OCI-LY7 (cell line): ENCODE results near the gene AOC2. TPM values are rescaled to one million over a fixed set of nuclear protein-coding genes. Genes with fewer than 3 reads are reported as not detected.

Source experiments
- BruUV-seq: library from RNA; stranded (reverse); fragments of 400-500 nt; replicated peaks from 2 replicates; lab custom pipeline; 2021; lab: Mats Ljungman, UMichigan
- CTCF ChIA-PET: fragments of 300-600 bp; sonication (Branson Sonifier 250); formaldehyde crosslinking; loops from one replicate; lab custom pipeline; 2022; ENCODE audit warnings: antibody characterized with exemption; ENCODE audit not compliant: unreplicated experiment; lab: Charles Lee
- POLR2A ChIA-PET: fragments of 300-600 bp; sonication (Branson Sonifier 250); formaldehyde crosslinking; loops from one replicate; lab custom pipeline; 2022; ENCODE audit warnings: antibody characterized with exemption; lab: Charles Lee
- DNase-seq: peaks from one replicate; pipeline ENCODE4 v3.0.0-alpha.2; 2015; ENCODE audit warnings: low spot score
- H2AFZ ChIP-seq: fragments of 200-600 bp; sonication (generic), shearing (Covaris generic); 2 replicates; pipeline ENCODE4 v1.6.1; 2014; ENCODE audit warnings: mild to moderate bottlenecking, antibody characterized with exemption, low read length, moderate library complexity
- H3K27ac ChIP-seq: fragments of 200-600 bp; sonication (generic); 2 replicates; pipeline ENCODE4 v1.5.1; 2014; ENCODE audit warnings: mixed run types, low read depth, mild to moderate bottlenecking, moderate library complexity, low read length, inconsistent platforms; ENCODE audit not compliant: poor library complexity, severe bottlenecking
- H3K36me3 ChIP-seq: fragments of 200-600 bp; sonication (generic); 2 replicates; pipeline ENCODE4 v1.6.1; 2014; ENCODE audit warnings: mild to moderate bottlenecking, antibody characterized with exemption, low read length, moderate library complexity, mixed read lengths; ENCODE audit not compliant: insufficient read depth
- H3K4me1 ChIP-seq: fragments of 200-600 bp; sonication (generic); 2 replicates; pipeline ENCODE4 v1.5.1; 2014; ENCODE audit warnings: mild to moderate bottlenecking, low read length; ENCODE audit not compliant: insufficient read depth, poor library complexity, severe bottlenecking
- H3K4me2 ChIP-seq: fragments of 200-600 bp; sonication (generic); 2 replicates; pipeline ENCODE4 v1.6.1; 2014; ENCODE audit warnings: mild to moderate bottlenecking, low read length
- H3K4me3 ChIP-seq: fragments of 200-600 bp; sonication (generic); 2 replicates; pipeline ENCODE4 v1.5.1; 2014; ENCODE audit warnings: mild to moderate bottlenecking, low read depth, low read length; ENCODE audit not compliant: poor library complexity, severe bottlenecking
- H3K79me2 ChIP-seq: fragments of 200-600 bp; sonication (generic); 2 replicates; pipeline ENCODE4 v1.6.1; 2016; ENCODE audit warnings: low read depth, mild to moderate bottlenecking, low read length, moderate library complexity, mixed read lengths; ENCODE audit not compliant: insufficient read depth
- H3K9me2 ChIP-seq: fragments of 200-600 bp; sonication (generic); 2 replicates; pipeline ENCODE4 v1.6.1; 2016; ENCODE audit warnings: mild to moderate bottlenecking, low read length, mixed read lengths; ENCODE audit not compliant: insufficient read depth
- H3K9me3 ChIP-seq: fragments of 200-600 bp; sonication (generic); 2 replicates; pipeline ENCODE4 v1.6.1; 2014; ENCODE audit warnings: mild to moderate bottlenecking, mixed run types, low read length, mixed read lengths
- H4K20me1 ChIP-seq: fragments of 200-600 bp; sonication (generic); 2 replicates; pipeline ENCODE4 v1.6.1; 2014; ENCODE audit warnings: mild to moderate bottlenecking, antibody characterized with exemption, low read length, moderate library complexity, mixed read lengths; ENCODE audit not compliant: insufficient read depth
- CTCF ChIP-seq: fragments of 200-600 bp; sonication (generic); conservative IDR thresholded peaks from 2 replicates; pipeline ENCODE4 v1.5.1; 2014; ENCODE audit warnings: mild to moderate bottlenecking, antibody characterized with exemption, low read length, moderate library complexity, mixed read lengths
- EZH2phosphoT487 ChIP-seq: fragments of 200-600 bp; sonication (generic); IDR thresholded peaks from 2 replicates; pipeline ENCODE4 v1.6.1; 2018; ENCODE audit warnings: low read depth, borderline replicate concordance, mild to moderate bottlenecking, mixed run types, antibody characterized with exemption, low read length, moderate library complexity, mixed read lengths
- intact Hi-C: fragments of 100-400 bp; cut with micrococcal nuclease; formaldehyde crosslinking; loops from one replicate; pipeline ENCODE4 v1.10.0; 2022; ENCODE audit not compliant: unreplicated experiment
- total RNA-seq, 2 experiments: library from RNA; depleted of rRNA in 1 of 2; stranded (reverse); fragments of >200 nt in 1 of 2; shearing (Covaris generic) in 1 of 2; gene quantifications; 2 replicates each; pipeline ENCODE4 v1.2.3, GENCODE V29; 2014 to 2022

The AOC2 gene
- total RNA-seq, 2 experiments from 2014 or later = 3.3 to 5.4 TPM

GRCh38 chr17:42821176-42821575 is 23.2 kb upstream of the AOC2 start:
- Histone ChIP-seq H3K79me2 (peaks cover 20% of the 10 kb centered on the region), H3K4me1 (peaks cover 24% of the 10 kb centered on the region), H3K4me2 (no peak overlapping the region), H3K9me3 (no peaks in the 10 kb centered on the region), H4K20me1 (no peaks in the 10 kb centered on the region), H3K9me2 (no peaks in the 10 kb centered on the region), H3K36me3 (peaks cover 61% of the 10 kb centered on the region), H3K4me3 (no peak overlapping the region), H3K27ac (no peak overlapping the region), H2AFZ (no peak overlapping the region)
- CTCF ChIA-PET = no interaction called here
- no peak for TF ChIP-seq CTCF
- TF ChIP-seq EZH2phosphoT487 = no peak
- POLR2A ChIA-PET = interaction anchor here (1.1 kb wide), 1 partner anchor 23 kb away, joined by 3 read pairs; the partner anchor contains the start of genes CNTD1 and COA3
- intact Hi-C loops = loop anchor here (10.0 kb wide), 1 partner anchor 246 kb away; the partner anchor contains the start of gene PSMC3IP
- no peak for DNase-seq
- no TSS peak for BruUV-seq

- no peak overlapping the region for H3K4me2 ChIP-seq
- BruUV-seq = no TSS peak
- no peak for TF ChIP-seq EZH2phosphoT487
- no peak for TF ChIP-seq CTCF
- POLR2A ChIA-PET = no interaction called here
- no peak overlapping the region for H3K4me3 ChIP-seq
- CTCF ChIA-PET = interaction anchor here (0.5 kb wide), 1 partner anchor 35 kb away, joined by 3 read pairs; no protein-coding TSS in a partner anchor
- no peak overlapping the region for H3K27ac ChIP-seq
- H3K4me1 ChIP-seq = peaks cover 29% of the 10 kb centered on the region
- DNase-seq = no peak
- H3K36me3 ChIP-seq = peaks cover 2% of the 10 kb centered on the region; the same call in 1 of the 2 replicates
- H4K20me1 ChIP-seq = no peaks in the 10 kb centered on the region
- H3K79me2 ChIP-seq = peaks cover 20% of the 10 kb centered on the region
- intact Hi-C loops = loop anchor here (10.0 kb wide), 1 partner anchor 253 kb away; the partner anchor contains the start of gene PSMC3IP
- no peak overlapping the region for H2AFZ ChIP-seq
- H3K9me3 ChIP-seq = no peaks in the 10 kb centered on the region
- H3K9me2 ChIP-seq = no peaks in the 10 kb centered on the region
Observed at GRCh38 chr17:42827472-42827871, 16.9 kb upstream of the AOC2 start.

DNA sequence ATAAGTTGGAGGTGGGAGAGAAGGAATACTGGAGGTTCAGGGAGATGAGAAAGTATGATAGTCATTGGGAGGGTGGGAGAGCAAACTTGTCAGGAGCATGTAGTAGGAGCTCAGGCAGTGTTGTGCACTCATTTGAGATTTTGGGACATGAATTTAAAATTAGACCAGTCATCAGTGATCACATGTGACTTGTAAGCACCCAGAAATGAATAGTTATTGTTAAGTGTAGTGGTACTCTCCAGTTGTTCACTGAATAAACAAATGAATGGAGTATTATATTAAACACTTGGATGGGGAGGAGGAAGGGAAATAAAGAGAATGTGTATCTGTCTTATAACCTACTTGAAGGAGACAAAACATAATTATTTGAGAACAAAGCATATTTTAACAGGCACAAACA is 13.4 kb upstream of the AOC2 start:
- Histone ChIP-seq H3K79me2 (peaks cover 37% of the 10 kb centered on the region), H3K4me1 (peaks cover 15% of the 10 kb centered on the region), H3K4me2 (no peak overlapping the region), H2AFZ (no peak overlapping the region), H3K9me2 (no peaks in the 10 kb centered on the region), H3K9me3 (no peaks in the 10 kb centered on the region), H3K36me3 (peaks cover 22% of the 10 kb centered on the region), H3K4me3 (no peak overlapping the region), H3K27ac (no peak overlapping the region), H4K20me1 (peaks cover 8% of the 10 kb centered on the region; the same call in 1 of the 2 replicates)
- BruUV-seq = no TSS peak
- no peak for TF ChIP-seq EZH2phosphoT487
- TF ChIP-seq CTCF = no peak
- DNase-seq = no peak
- intact Hi-C loops = loop anchor here (5.0 kb wide), 2 partner anchors 76 to 166 kb away; partner anchors contain the start of gene RPL27
- ChIA-PET POLR2A (interaction anchor here (0.8 to 1.5 kb wide), 2 partner anchors 77 to 167 kb away, joined by 3 read pairs; no protein-coding TSS in a partner anchor), CTCF (no interaction called here)
